Keratinocyte (primary cell): Measurements from ENCODE around the gene PBX2. TPM values are rescaled to one million over a fixed set of nuclear protein-coding genes. Genes with fewer than 3 reads are reported as not detected.

Source experiments
- DNase-seq: peaks from one replicate; pipeline ENCODE4 v3.0.0-alpha.2; 2011; ENCODE audit warnings: low read depth, missing footprints, low spot score
- FAIRE-seq: peaks from 2 replicates; lab custom pipeline; 2011; peaks lifted over from hg19 to GRCh38; lab: Jason Lieb, UNC
- H2AFZ ChIP-seq: 2 replicates; pipeline ENCODE4 v1.6.0; 2012; ENCODE audit warnings: low read length, control low read depth, inconsistent platforms; ENCODE audit not compliant: control insufficient read depth
- H3K27ac ChIP-seq: 2 replicates; pipeline ENCODE4 v1.5.1; 2011; ENCODE audit warnings: low read length; ENCODE audit not compliant: control insufficient read depth, insufficient read depth
- H3K27me3 ChIP-seq: 3 replicates; pipeline ENCODE4 v1.6.0; 2011; ENCODE audit warnings: low read length; ENCODE audit not compliant: control insufficient read depth, insufficient read depth; ENCODE audit errors: extremely low read depth
- H3K36me3 ChIP-seq, 2 experiments: 2 replicates in 1 of 2; 3 replicates in 1 of 2; pipeline ENCODE4 v1.5.1; 2011; ENCODE audit warnings: low read length in 2 of 2, mild to moderate bottlenecking in 1 of 2; ENCODE audit not compliant: control insufficient read depth in 2 of 2, insufficient read depth in 2 of 2; ENCODE audit errors: extremely low read depth in 1 of 2
- H3K4me1 ChIP-seq: 3 replicates; pipeline ENCODE4 v1.5.1; 2011; ENCODE audit warnings: low read length; ENCODE audit not compliant: control insufficient read depth, insufficient read depth; ENCODE audit errors: extremely low read depth
- H3K4me2 ChIP-seq: 3 replicates; pipeline ENCODE4 v1.6.0; 2011; ENCODE audit warnings: low read depth, low read length; ENCODE audit not compliant: control insufficient read depth, insufficient read depth; ENCODE audit errors: extremely low read depth
- H3K4me3 ChIP-seq, 3 experiments: fragments of 200-600 bp in 1 of 3; sonication (generic) in 1 of 3; 2 replicates in 2 of 3; 3 replicates in 1 of 3; pipeline ENCODE4 v1.5.1; 2011 to 2016; ENCODE audit warnings: low read length in 3 of 3, mild to moderate bottlenecking in 3 of 3, control low read depth in 2 of 3, inconsistent platforms in 1 of 3, low read depth in 1 of 3, mixed read lengths in 1 of 3, mixed run types in 1 of 3, moderate library complexity in 1 of 3; ENCODE audit not compliant: control insufficient read depth in 2 of 3, insufficient read depth in 2 of 3; ENCODE audit errors: extremely low read depth in 1 of 3
- H3K79me2 ChIP-seq: 2 replicates; pipeline ENCODE4 v1.6.0; 2012; ENCODE audit warnings: low read length; ENCODE audit not compliant: control insufficient read depth, insufficient read depth
- H3K9ac ChIP-seq: 3 replicates; pipeline ENCODE4 v1.6.0; 2011; ENCODE audit warnings: low read length; ENCODE audit not compliant: control insufficient read depth, insufficient read depth; ENCODE audit errors: extremely low read depth
- H3K9me1 ChIP-seq: 3 replicates; pipeline ENCODE4 v1.6.0; 2011; ENCODE audit warnings: low read length; ENCODE audit not compliant: control insufficient read depth, insufficient read depth; ENCODE audit errors: extremely low read depth
- H3K9me3 ChIP-seq: 2 replicates; pipeline ENCODE4 v1.5.1; 2012; ENCODE audit warnings: low read depth, low read length; ENCODE audit not compliant: control insufficient read depth
- H4K20me1 ChIP-seq: 3 replicates; pipeline ENCODE4 v1.6.0; 2011; ENCODE audit warnings: low read length; ENCODE audit not compliant: control insufficient read depth, insufficient read depth; ENCODE audit errors: extremely low read depth
- EZH2 ChIP-seq: IDR thresholded peaks from one replicate; pipeline ENCODE4 v1.6.1; 2012; ENCODE audit warnings: inconsistent platforms, mild to moderate bottlenecking, low read length, moderate library complexity
- dilution Hi-C: fragments of 300-500 bp; cut with MboI; formaldehyde crosslinking; loops from one replicate; pipeline ENCODE4 v1.7.0; 2020; ENCODE audit warnings: low sequenced_read_pairs; ENCODE audit not compliant: extremely low pct_ligation_motif_present
- polyA plus RNA-seq, 5 experiments: library from polyadenylated mRNA; depleted of rRNA in 3 of 5; stranded (reverse) in 3 of 5; stranded (forward) in 1 of 5; unstranded in 1 of 5; fragments of >200 nt; gene quantifications; 1 replicate in 1 of 5; 2 replicates in 3 of 5; 3 replicates in 1 of 5; pipeline versions ENCODE4 v1.2.1 to v1.2.3, GENCODE V29; 2011 to 2012; ENCODE audit warnings: missing spikeins in 2 of 5, low read depth in 1 of 5, low replicate concordance in 1 of 5
- TF ChIP-seq, protein P1 (sequence below), 3 experiments: IDR thresholded peaks in 1 of 3; conservative IDR thresholded peaks in 1 of 3; optimal IDR thresholded peaks in 1 of 3; 2 replicates in 2 of 3; 3 replicates in 1 of 3; pipeline versions ENCODE3 to v1.5.1; 2011; ENCODE audit warnings: low read length in 3 of 3, mild to moderate bottlenecking in 3 of 3, moderate library complexity in 2 of 3, control low read depth in 1 of 3, inconsistent platforms in 1 of 3; ENCODE audit not compliant: insufficient read depth in 2 of 3; ENCODE audit errors: extremely low read depth in 1 of 3

PBX2 gene
- polyA plus RNA-seq, 1 donor (not counting 4 experiments of a cell fraction or from before 2014, with no cell fraction given), result 43.5 TPM

DNA sequence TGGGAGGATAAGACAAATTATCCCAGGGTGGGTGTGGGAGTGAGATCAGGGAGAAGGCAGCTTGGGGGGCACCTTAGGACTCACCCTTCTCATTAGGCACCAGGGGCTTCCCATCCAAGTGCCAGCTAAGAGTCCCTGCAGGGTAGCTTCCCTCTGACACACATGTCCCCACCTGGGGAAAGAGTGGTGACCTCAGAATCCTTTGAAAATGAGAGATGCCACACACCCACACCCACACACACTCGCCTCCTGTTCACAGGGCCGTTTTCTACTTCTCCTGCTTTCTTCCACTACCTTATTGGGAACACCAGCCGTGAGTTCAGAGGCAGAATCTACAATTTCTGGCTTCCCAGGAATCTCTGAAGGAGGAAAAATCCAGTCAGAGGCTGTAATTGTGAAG lies 7.0 kb downstream of the PBX2 start:
- Histone ChIP-seq H3K79me2 (peaks cover 9% of the 10 kb centered on the region), H3K4me3 (no peak overlapping the region), H3K9me3 (no peaks in the 10 kb centered on the region), H3K27me3 (no peaks in the 10 kb centered on the region), H3K36me3 (peaks cover 18 to 20% of the 10 kb centered on the region in 2 experiments), H4K20me1 (no peaks in the 10 kb centered on the region), H3K27ac (no peak overlapping the region), H2AFZ (no peak overlapping the region), H3K9ac (no peak overlapping the region), H3K4me1 (peaks cover 6% of the 10 kb centered on the region), H3K9me1 (no peaks in the 10 kb centered on the region), H3K4me2 (no peak overlapping the region)
- no peak for DNase-seq
- no peak for TF ChIP-seq EZH2
- TF ChIP-seq, protein P1, sequence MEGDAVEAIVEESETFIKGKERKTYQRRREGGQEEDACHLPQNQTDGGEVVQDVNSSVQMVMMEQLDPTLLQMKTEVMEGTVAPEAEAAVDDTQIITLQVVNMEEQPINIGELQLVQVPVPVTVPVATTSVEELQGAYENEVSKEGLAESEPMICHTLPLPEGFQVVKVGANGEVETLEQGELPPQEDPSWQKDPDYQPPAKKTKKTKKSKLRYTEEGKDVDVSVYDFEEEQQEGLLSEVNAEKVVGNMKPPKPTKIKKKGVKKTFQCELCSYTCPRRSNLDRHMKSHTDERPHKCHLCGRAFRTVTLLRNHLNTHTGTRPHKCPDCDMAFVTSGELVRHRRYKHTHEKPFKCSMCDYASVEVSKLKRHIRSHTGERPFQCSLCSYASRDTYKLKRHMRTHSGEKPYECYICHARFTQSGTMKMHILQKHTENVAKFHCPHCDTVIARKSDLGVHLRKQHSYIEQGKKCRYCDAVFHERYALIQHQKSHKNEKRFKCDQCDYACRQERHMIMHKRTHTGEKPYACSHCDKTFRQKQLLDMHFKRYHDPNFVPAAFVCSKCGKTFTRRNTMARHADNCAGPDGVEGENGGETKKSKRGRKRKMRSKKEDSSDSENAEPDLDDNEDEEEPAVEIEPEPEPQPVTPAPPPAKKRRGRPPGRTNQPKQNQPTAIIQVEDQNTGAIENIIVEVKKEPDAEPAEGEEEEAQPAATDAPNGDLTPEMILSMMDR (optimal IDR thresholded peaks at IDR 0.05 in 1 of 3, IDR thresholded peaks at IDR 0.05 in 1 of 3, conservative IDR thresholded peaks at IDR 0.05 in 1 of 3; ENCODE audit: extremely low read depth in 1 of 3, insufficient read depth in 2 of 3, low read length in 3 of 3), result no peak
- FAIRE-seq, result no peak
- dilution Hi-C loops, result no loop called here

DNA sequence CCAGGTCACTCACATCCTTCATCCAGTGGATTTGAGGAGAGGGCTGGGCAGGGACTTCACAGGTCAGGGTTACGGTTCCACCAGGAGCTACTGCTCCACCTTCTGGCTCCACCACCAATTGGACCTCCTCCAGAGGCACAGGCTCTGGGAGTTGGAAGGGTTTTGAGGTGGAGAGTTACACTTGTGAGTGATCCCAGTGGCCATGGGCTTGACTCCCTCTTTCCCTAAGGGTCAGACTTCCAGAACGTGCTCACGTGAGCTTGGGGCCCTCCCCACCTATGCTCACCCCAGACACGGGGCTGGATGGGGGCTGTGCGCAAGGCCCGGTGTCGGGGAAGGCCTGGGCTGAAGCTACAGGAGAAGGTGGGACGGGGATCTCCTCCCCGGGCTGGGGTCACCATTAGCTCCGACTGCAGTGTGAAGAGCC lies 7.4 kb downstream of the PBX2 start:
- FAIRE-seq, result no peak
- H4K20me1 ChIP-seq, result no peaks in the 10 kb centered on the region
- H3K36me3 ChIP-seq, result peaks cover 18 to 19% of the 10 kb centered on the region in 2 experiments
- peaks cover 7% of the 10 kb centered on the region for H3K79me2 ChIP-seq
- no peak overlapping the region for H3K4me3 ChIP-seq
- TF ChIP-seq, protein P1 (optimal IDR thresholded peaks at IDR 0.05 in 1 of 3, IDR thresholded peaks at IDR 0.05 in 1 of 3, conservative IDR thresholded peaks at IDR 0.05 in 1 of 3; ENCODE audit: extremely low read depth in 1 of 3, insufficient read depth in 2 of 3, low read length in 3 of 3), result no peak
- no peak for TF ChIP-seq EZH2
- no peak overlapping the region for H3K9ac ChIP-seq
- H3K27ac ChIP-seq, result no peak overlapping the region
- no peaks in the 10 kb centered on the region for H3K27me3 ChIP-seq
- no peak overlapping the region for H3K4me2 ChIP-seq
- H3K9me1 ChIP-seq, result no peaks in the 10 kb centered on the region
- no peak for DNase-seq
- dilution Hi-C loops, result no loop called here
- H3K9me3 ChIP-seq, result no peaks in the 10 kb centered on the region
- H3K4me1 ChIP-seq, result peaks cover 6% of the 10 kb centered on the region
- H2AFZ ChIP-seq, result no peak overlapping the region
